Measurements from ENCODE around the gene GLI3.

GRCh38 chr7:42167631-42168236 lies 69.3 kb downstream of the GLI3 start:
- no peak for TF ChIP-seq CTCF (IDR thresholded peaks at IDR 0.05)
- TF ChIP-seq POLR2A (IDR thresholded peaks at IDR 0.05) = no peak
